ENCODE results near the gene SSRP1.

The SSRP1 gene

GRCh38 chr11:57321388-57322255, 14.1 kb downstream of the SSRP1 start:
- TF ChIP-seq GATA2 (IDR thresholded peaks at IDR 0.05; ENCODE audit: low read depth, low read length) (no peak), GATA3 (IDR thresholded peaks at IDR 0.05; ENCODE audit: low read depth, low read length) (no peak)

GRCh38 chr11:57320719-57321387, 14.8 kb downstream of the SSRP1 start:
- no peak for TF ChIP-seq GATA3 (IDR thresholded peaks at IDR 0.05; ENCODE audit: low read depth, low read length)
- TF ChIP-seq GATA2 (IDR thresholded peaks at IDR 0.05; ENCODE audit: low read depth, low read length) = no peak

- TF ChIP-seq GATA3 (IDR thresholded peaks at IDR 0.05; ENCODE audit: low read depth, low read length) = no peak
- no peak for TF ChIP-seq GATA2 (IDR thresholded peaks at IDR 0.05; ENCODE audit: low read depth, low read length)
These were observed 15.5 kb downstream of the SSRP1 start for GRCh38 chr11:57320067-57320718.

GRCh38 chr11:57318178-57318577, 17.5 kb downstream of the SSRP1 start:
- TF ChIP-seq GATA3 (IDR thresholded peaks at IDR 0.05; ENCODE audit: low read depth, low read length) (no peak), GATA2 (IDR thresholded peaks at IDR 0.05; ENCODE audit: low read depth, low read length) (no peak)

- TF ChIP-seq GATA2 (IDR thresholded peaks at IDR 0.05; ENCODE audit: low read depth, low read length) (no peak), GATA3 (IDR thresholded peaks at IDR 0.05; ENCODE audit: low read depth, low read length) (no peak)
These were observed 19.7 kb downstream of the SSRP1 start for GRCh38 chr11:57316017-57316416.

GRCh38 chr11:57315491-57315890, 20.2 kb downstream of the SSRP1 start:
- no peak for TF ChIP-seq GATA2 (IDR thresholded peaks at IDR 0.05; ENCODE audit: low read depth, low read length)
- TF ChIP-seq GATA3 (IDR thresholded peaks at IDR 0.05; ENCODE audit: low read depth, low read length) = no peak

- TF ChIP-seq GATA3 (IDR thresholded peaks at IDR 0.05; ENCODE audit: low read depth, low read length) = no peak
- no peak for TF ChIP-seq GATA2 (IDR thresholded peaks at IDR 0.05; ENCODE audit: low read depth, low read length)
These were observed 21.3 kb downstream of the SSRP1 start for GRCh38 chr11:57314221-57314973.

- no peak for TF ChIP-seq GATA3 (IDR thresholded peaks at IDR 0.05; ENCODE audit: low read depth, low read length)
- TF ChIP-seq GATA2 (IDR thresholded peaks at IDR 0.05; ENCODE audit: low read depth, low read length) = no peak
These were observed 21.9 kb downstream of the SSRP1 start for GRCh38 chr11:57313788-57314135.

GRCh38 chr11:57313071-57313787, 22.5 kb downstream of the SSRP1 start:
- TF ChIP-seq GATA2 (IDR thresholded peaks at IDR 0.05; ENCODE audit: low read depth, low read length) (no peak), GATA3 (IDR thresholded peaks at IDR 0.05; ENCODE audit: low read depth, low read length) (no peak)

- TF ChIP-seq GATA3 (IDR thresholded peaks at IDR 0.05; ENCODE audit: low read depth, low read length) (no peak), GATA2 (IDR thresholded peaks at IDR 0.05; ENCODE audit: low read depth, low read length) (no peak)
These were observed 23.1 kb downstream of the SSRP1 start for GRCh38 chr11:57312511-57313021.

- no peak for TF ChIP-seq GATA3 (IDR thresholded peaks at IDR 0.05; ENCODE audit: low read depth, low read length)
- no peak for TF ChIP-seq GATA2 (IDR thresholded peaks at IDR 0.05; ENCODE audit: low read depth, low read length)
These were observed 24.4 kb downstream of the SSRP1 start for GRCh38 chr11:57311109-57311936.

- TF ChIP-seq GATA2 (IDR thresholded peaks at IDR 0.05; ENCODE audit: low read depth, low read length) (no peak), GATA3 (IDR thresholded peaks at IDR 0.05; ENCODE audit: low read depth, low read length) (no peak)
These were observed 25.0 kb downstream of the SSRP1 start for GRCh38 chr11:57310630-57311086.
